ENCODE results near the gene TRIM28.
"Not testable (repeated sequence)": the region's sequence is repeated elsewhere in the genome, so short reads cannot be mapped to it uniquely, and the experiment has no call there.

The TRIM28 gene

DNA sequence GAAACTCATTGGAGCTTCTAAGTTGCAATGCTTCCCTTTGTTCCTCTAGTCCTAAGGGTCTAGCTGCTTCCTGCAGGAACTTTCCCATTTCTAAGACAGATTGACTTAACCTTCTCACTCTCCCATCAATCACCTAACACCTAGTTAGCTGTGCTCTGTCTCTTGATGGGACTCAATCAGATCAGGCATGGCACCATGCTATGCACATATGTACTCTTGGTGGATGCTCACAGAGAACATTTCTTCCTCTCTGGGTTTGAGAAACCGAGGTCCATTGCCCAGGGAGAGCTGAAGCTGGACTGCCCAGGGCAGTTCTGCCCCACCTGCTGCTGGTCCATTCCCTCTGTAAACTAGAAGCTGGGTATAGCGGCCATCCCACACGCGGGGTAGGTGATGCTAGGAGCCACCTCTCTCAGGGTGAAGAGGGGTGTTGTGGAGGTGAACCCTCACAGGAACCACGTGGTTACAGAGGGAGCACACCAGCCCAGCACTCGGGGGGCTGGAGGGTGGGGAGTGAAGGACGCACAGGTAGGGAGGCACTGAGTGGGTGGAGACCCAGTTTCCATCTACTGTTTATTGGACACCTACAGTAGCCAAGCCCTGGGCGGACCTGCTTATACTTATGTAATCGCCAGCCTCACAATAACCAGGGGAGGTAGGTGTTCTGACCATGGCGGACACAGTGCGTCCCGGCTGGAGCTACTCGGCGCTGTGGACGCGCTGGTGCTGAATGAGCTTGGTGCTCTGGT lies 17.7 kb downstream of the TRIM28 start:
- DNase-seq (ENCODE audit: low spot score), result peak; percentile 22

DNA sequence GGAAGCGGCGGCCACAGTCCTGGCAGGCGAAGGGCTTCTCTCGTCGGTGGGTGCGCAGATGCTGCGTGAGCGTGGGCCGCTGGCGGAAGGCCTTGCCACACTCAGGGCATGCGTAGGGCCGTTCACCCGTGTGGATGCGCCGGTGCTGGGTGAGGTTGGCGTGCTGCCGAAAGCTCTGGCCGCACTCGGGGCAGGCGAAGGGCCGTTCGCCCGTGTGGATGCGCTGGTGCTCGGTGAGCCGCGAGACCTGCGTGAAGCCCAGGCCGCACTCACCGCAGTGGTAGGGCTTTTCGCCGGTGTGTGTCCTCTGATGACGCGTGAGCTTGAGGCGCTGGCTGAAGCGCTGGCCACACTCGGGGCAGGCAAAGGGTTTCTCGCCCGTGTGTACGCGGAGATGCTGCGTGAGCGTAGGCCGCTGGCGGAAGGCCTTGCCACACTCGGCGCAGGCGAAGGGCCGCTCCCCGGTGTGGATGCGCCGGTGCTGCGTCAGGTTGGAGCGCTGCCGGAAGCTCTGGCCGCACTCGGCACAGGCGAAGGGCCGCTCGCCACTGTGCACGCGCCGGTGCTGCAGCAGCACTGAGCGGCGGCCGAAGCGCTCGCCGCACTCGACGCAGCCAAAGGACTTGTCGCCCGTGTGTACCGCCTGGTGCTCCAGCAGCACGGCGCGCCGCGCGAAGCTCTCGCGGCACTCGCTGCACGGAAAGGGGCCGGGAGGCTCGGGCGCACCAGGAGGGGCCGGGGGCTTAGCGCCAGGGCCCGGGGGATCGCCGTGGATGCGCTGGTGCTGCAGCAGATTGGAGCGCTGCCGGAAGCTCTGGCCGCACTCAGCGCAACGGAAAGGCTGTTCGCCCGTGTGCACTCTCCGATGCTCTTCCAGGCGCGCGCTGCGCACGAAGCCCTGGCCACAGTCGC lies 18.5 kb downstream of the TRIM28 start:
- peak; percentile 41 for DNase-seq (ENCODE audit: low spot score)

DNA sequence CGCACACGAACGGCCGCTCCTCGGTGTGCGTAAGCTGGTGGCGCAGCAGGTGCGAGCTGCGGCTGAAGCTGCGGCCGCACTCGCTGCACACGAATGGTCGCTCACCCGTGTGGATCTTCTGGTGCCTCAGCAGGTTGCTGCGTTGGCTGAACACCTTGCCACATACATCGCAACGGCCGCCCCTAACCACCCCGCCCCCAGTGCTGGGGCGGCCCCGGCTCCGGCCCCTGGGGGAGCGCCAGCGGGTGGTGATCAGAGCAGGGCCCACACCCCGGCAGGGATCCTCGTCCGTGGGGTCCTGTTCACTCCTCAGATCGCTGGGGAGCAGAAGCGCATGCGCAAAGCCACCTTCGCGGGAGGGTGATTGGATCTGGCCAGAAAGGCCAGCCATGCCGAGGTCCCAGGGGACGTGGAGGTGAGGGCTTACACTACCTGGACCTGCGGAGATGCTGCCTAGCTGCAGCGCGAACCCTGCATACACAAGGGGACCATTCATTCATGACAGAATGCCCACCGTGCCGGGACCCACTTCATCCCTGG lies 19.2 kb downstream of the TRIM28 start:
- DNase-seq (ENCODE audit: low spot score), result peak; percentile 37

DNA sequence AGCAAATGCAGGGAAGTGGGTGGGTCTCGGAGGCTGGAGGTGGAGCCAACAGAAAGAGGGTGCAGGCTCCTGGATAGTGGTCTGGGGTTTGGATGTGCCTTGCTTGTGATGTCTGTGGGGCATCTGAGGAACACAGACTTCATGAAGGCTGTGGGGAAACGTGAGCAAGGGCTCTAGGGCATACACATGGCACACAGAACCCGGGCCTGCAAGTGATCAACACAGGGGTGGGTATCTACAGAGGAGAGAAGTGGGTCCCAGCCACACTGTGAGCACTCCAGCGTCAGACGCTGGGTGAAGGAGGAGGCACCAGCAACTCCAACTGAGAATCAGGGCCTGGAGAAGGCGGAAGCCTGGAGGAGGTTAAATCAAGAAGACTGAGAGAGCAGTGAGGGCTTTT lies 20.0 kb downstream of the TRIM28 start:
- peak; percentile 6 for DNase-seq (ENCODE audit: low spot score)

DNA sequence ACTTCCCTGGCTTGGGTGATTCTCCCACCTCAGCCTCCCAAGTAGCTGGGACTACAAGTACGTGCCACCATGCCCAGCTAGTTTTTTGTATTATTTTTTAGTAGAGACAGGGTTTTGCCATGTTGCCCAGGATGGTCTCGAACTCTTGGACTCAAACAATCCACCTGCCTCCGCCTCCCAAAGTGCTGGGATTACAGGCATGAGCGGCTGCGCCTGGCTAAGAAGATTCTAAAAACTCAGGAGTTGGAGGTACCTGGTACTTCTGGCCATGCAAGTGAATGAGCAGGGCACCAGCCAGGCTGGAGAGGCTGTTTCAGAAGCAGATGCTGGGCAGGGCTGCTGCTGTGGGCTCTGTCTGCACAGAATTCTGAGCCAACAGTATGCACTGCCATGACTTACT lies 23.1 kb downstream of the TRIM28 start:
- DNase-seq (ENCODE audit: low spot score), result no peak

DNA sequence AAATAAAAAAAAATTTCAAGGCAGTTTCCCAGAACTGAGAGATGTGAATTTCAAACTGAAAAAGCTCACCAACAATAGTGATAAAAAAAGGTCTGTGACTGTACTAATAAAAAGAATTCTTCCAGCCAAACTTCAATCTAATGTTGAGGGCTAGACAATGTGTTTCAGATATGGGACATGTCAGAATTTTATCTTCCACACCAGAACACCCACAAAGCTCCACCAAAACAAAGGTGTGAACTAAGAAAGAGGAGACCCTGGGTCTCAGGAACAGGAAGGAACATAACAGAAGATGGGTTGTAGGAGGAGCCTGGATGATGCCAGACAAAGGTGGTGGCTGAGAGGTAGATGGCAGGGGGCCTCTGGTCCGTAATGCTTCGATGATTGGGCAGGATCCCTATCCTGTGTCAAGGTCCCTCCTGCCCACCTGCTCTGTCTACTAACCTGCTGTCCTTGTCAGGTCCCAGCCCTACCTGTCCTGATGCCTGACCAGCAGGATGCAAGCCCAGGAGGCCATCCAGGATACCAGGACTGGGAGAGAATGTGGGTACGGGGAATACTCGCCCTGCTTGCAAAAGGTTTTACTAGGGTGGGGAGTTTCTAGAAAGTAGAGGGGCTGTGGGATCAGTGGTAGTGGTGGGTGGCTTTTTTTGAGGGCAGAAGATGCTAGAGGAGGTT lies 24.7 kb downstream of the TRIM28 start:
- DNase-seq (ENCODE audit: low spot score), result peak; percentile 8

DNA sequence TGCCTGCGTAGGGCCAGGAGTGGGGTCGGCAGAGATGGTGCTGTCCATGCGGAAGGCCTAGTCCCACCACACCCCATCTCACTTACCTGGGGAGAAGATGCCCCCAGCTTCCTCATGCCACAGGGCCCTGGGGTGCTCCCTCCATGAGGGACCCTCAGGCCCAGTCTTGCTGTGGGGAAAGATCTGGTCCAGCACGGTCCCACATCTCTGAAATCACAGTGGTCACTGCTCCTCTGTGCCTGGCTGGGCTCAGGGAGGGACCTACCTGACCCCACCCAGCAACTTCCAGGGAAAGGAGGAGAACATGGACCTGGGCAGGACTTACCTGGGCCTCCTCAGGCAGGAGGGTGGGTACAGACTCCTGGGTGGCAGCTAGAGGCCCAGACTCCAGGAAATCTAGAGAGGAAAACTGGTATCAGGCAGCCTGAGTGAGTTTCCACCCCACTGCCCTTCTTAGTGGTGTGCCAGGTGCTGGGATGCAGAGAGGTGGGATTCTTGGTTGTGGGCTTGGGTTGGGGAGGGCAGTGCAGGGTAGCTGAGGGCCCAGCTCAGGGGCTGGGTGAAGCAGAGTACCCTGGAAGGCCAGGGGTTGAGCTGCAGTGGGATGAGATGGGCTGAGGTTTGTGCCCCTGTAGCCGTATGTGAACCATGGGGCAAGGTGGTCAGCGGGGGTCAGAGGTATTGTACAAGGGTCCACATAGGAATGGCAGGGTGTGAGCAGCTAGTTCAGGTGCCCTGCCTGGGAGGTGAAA lies 25.5 kb downstream of the TRIM28 start:
- DNase-seq (ENCODE audit: low spot score), result peak; percentile 8

DNA sequence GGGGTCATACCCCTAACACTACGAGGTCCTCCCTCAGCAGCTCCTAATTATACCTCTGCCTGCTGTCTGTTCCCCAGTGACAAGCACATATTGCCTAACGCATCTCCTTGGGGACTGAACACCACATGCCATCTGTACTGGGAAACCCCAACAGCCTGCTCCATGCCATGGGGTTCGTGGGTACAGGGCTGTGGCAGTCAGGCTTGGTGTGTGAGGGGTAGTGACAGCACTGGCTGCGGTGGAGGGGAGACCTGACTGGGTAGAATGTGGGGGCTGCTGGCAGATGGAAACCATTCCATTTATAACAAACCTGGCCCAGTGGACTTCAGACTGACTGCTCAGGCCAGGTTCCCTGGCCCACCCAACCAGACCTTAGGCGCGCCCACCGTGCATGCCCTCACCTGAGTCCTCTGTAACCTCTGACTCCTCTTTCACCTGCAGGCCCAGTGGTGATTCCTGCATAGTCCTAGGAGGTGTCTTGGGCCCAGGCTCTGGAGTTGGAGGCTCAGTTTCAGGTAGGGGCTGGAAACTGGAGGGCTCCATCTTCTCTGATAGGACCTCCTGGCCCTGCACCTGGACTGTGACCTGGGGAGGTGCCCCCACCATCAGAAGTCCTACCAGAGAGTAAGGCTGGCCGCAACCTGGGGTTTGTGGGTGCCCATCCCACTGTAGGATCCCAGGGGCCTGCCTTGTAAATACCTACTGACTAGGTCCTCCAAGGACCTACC lies 26.2 kb downstream of the TRIM28 start:
- DNase-seq (ENCODE audit: low spot score), result no peak

DNA sequence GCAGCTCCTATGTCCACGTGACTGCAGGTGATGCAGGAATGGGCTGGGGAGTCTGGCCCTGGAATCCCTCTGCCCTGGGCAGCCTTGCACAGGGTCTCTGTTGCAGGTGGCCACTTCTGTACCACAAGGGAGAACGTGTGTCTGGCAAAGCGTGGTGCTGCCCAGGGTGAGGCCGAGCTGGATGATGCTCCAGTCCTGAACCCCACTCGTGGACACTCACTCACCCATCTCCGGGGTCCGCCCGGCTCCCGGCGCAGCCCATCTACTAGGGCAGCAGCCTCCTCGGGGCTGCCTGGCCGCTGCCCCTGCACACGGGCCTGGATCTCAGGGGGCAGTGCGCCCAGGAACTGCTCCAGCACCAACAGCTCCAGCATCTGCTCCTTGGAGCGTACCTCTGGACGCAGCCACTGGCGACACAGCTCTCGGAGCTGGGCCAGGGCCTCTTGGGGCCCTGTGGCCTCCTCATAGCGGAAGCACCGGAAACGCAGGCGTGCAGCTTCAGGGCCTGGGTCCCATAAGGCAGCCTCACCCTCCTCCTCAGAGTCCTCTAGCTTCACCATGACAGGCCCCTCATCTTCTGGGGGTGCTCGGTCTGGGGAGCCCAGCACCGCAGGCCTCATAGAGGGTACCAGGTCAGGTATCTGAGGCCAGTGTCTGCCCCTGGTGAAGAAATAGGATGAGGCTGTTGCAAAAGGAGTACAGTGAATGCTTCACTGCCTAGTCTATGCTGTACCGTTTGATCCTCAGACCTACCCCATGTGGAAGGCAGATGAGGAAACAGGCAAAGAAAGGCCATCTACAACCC lies 27.1 kb downstream of the TRIM28 start:
- DNase-seq (ENCODE audit: low spot score), result no peak

DNA sequence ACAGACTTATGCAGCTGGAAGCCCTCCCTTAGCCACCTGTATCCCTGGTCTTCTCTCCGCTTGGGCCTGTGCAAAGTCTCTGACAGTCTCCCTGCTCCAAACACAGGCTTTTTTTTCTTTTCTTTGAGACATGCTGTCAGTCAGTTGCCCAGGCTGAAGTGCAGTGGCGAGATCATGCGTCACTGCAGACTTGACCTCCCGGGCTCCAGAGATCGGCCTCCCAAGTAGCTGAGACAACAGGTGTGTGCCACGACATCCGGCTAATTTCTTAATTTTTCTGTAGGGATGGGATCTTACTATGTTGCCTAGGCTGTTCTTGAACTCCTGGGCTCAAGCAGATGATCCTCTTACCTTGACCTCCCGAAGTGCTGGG lies 27.7 kb downstream of the TRIM28 start:
- DNase-seq (ENCODE audit: low spot score), result no peak

DNA sequence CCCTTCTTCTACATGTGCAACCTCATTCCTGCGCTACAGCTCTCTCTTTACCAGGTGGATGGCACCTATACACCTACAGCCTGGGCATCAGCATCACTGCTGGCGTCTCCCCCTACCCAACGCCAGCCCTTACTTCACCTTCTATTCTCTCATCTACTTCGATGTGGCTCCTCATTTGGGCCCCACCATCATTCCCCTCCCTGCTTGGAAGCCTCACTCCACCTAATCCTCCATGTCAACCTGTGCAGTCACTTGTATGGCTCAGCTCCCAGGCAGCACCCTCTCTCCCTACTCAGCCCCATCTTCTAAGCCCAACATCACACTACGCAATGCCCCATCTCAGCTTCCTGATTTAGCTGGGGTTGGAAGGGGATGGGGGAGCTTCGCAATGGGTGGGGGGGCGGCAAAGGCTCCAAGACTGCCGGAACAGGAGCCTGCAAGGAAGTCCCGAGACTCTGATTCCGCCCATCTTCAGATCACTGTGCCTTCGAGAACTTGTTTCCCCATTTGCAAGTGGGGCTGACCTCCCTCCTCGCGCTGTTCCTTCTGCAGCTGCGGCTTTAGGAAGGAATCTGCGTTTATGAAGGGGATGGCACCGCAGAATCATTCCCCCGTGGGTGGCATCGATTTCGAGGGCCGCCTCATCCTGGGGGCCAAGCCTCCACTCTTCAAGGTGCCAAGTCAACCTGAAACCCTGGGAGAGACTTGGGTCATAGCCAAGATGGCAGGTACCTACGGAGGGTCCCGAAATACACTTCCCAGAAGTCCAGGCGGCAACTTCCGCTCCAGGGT lies 28.4 kb downstream of the TRIM28 start:
- no peak for DNase-seq (ENCODE audit: low spot score)

DNA sequence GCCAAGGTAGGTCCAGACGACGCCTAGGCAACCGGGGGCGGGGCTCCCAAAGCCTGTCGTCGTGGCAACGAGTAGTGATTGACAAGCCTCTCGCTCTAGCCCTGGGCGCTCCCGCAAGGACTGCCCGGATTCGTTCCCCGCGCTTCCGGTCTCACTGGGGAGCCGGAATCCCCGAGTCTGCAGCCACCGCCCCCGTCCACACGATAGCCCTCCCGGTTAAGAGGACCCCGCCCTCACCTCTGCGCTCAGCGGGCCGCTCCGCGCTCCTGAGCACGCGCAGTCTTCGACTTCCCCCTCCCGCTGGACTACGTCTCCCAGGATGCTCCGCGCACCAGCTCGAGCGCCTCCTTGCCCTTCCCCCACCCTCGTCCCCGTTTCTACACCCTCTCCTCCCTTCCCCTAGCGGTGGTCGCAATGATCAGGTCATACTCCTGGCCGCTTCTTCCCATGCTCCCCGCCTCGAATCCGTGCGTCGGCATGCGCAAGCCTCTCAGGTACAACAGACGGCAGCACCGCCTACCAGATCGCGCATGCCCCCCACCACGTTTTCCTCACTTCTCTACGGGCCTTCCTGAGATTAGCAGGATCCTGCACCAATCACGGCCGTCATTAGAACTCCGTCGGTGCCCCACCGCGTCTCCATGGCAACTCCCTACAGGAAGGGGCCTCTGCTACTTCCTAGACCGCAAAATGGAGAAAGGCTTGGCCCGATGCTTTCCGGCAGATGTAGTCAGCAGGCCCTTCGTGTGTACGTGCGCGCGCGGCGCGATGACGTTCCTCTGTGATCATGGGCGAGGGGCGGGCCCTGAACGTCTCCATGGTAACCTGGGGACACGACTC lies 29.2 kb downstream of the TRIM28 start, which contains the start of gene MZF1:
MZF1 (minus strand) TSS at position 518 of the 840 bp plus-strand sequence. CDS start 1,946 bp downstream, outside the sequence.
- DNase-seq (ENCODE audit: low spot score), result peak; percentile 97

DNA sequence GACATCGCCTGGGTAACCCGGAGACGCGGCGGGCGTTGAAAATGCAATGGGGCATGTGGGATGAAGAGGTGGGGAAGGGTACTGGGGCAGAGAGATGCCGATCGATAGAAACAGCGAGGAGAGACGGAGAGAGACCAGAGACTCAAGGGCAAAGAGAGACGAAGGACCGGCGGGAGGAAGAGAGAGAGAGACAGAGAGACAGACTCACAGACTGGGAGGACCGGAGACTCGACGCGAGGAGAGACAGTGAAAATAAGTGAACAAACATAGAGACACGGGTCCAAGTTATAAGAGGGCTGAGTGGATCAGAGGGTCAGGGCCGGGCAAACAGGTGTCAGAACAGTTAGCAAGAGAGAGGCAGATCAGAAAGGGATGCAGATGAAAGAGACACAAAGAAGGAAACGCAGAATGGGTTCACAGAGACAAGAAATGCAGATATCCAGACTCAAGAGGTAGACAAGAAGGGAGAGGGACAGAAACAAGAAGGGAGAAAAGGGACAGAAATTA lies 29.8 kb downstream of the TRIM28 start:
- no peak for DNase-seq (ENCODE audit: low spot score)

DNA sequence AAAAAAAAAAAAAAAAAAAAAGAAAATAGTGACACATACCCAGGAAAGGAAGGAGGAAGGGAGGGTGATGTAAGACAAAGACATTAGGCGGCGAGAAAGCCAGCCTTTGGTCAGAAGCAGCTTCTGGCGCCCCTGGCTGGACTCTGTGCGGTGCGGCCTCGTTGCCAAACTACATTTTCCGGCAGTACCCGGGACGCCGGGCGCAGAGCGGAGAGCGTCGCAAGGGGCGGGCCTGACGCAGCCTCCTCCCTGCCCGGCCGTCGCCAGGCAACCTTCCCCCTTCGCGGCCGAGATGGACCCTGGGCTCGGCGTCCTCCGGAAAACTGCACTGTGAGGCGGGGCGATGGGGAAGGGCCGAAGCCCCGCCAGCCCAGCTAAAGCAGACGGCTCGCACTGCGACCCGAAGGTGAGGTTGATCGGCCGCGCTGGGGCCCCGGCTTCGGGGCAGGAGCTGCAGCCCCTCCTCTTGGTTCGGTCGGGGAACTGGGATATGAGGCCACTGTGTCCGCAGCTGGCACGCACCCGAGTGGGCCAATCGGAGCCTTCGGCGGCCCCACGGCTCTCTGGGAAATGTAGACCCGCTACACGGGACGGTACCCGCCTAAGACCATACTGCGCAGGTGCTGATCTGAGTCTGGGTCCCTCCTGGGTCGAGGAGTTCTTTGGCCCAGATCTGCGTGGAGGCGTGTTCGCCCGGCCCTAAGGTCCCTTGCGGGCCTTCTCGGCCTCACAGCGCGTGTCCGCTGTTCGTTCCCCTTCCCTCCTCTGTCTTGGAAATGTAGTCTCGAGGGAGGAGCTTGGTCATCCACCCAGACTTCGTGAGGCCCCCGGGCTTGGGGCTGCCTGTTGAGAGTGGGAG lies 31.5 kb downstream of the TRIM28 start:
- peak; percentile 85 for DNase-seq (ENCODE audit: low spot score)

DNA sequence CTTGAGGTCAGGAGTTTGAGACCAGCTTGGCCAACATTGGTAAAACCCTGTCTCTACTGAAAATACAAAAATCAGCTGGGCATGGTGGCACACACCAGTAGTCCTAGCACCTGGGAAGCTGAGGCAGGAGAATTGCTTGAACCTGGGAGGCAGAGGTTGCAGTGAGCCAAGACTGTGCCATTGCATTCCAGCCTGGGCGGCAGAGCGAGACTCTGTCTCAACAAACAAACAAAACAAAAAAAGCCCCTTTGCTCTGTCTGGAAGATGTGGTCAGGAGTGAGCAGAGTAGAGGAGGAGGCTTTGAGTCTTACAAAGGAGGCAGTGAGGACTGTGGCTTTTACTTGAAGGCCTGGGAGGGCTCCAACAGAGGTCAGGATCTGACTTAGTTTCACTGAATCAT lies 33.7 kb downstream of the TRIM28 start:
- DNase-seq (ENCODE audit: low spot score), result not testable (repeated sequence)

DNA sequence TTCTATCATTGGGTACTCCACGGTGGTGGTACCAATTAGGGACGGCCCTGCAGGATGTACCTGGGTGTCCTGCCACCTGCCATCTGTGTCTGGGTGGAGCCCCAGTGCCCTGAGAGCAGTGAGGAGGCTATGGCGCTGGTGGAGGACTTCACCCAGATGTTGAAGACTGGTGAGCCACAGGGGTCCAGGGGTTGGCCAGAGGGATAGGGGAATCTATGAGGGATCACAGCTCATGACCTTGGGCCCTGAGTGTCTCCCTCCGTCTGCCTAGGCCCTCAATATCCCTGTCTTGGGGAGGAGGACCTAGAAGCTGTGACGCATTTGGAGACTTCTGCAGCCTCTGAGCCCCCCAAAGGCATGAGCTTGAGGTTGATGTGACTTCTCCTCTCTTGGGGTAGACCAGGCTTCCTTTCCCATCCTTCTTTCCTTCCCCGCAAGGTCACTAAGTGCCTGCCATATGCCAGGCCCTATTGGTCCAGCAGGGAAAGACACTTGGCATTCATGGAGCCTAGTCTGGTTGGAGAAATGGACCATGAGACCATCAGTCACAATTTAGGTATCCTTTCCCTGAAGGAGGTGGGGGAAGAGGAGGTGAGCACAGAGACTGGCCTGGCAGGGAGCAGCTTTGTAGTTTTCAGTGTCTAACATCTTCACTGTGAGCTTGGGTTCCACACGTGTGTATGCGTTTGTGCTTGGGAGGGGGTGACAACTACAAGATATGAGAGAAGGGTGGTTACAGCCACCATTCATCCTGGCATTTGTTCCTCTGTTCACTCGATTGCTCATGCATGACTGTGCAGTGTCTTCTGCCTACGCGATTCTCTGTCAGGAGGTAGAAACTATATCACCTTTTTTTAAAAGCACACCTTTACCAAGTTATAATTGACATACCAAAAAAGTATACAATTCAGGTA lies 34.4 kb downstream of the TRIM28 start:
- DNase-seq (ENCODE audit: low spot score), result no peak

Measured in HuH-7.5 (cell line).